Uterus (tissue), 4 donors: Measurements from ENCODE around the gene SMIM21. TPM values are rescaled to one million over a fixed set of nuclear protein-coding genes. Genes with fewer than 3 reads are reported as not detected.

Source experiments
- DNase-seq, 2 donors: peaks; one replicate each; pipeline ENCODE4 v3.0.0-alpha.2; 2019 to 2020
- H3K27ac ChIP-seq, 2 donors: fragments of 200-600 bp; sonication (generic); 1 replicate in 1 of 2; 2 replicates in 1 of 2; pipeline ENCODE4 v1.5.1; 2016 to 2018
- H3K27me3 ChIP-seq, 2 donors: fragments of 200-600 bp; sonication (generic); one replicate each; pipeline ENCODE4 v1.5.1; 2018 to 2019; ENCODE audit warnings: control low read depth in 1 of 2
- H3K36me3 ChIP-seq, 2 donors: fragments of 200-600 bp; sonication (generic); one replicate each; pipeline ENCODE4 v1.5.1; 2019; ENCODE audit warnings: control low read depth in 1 of 2
- H3K4me1 ChIP-seq, 2 donors: fragments of 200-600 bp; sonication (generic); one replicate each; pipeline ENCODE4 v1.5.1; 2018 to 2019; ENCODE audit warnings: control low read depth in 1 of 2
- H3K4me3 ChIP-seq, 2 donors: fragments of 200-600 bp; sonication (generic); 1 replicate in 1 of 2; 2 replicates in 1 of 2; pipeline ENCODE4 v1.5.1; 2018 to 2019; ENCODE audit warnings: mild to moderate bottlenecking in 1 of 2
- H3K9me3 ChIP-seq, 2 donors: fragments of 200-600 bp; sonication (generic); one replicate each; pipeline ENCODE4 v1.5.1; 2019; ENCODE audit warnings: control low read depth in 1 of 2
- CTCF ChIP-seq, 4 experiments: fragments of 200-600 bp in 2 of 4; fragments of 450-650 bp in 2 of 4; sonication (generic) in 2 of 4; IDR thresholded peaks; one replicate each; pipeline ENCODE4 v1.5.1; 2016 to 2019; ENCODE audit warnings: antibody characterized with exemption in 4 of 4, mild to moderate bottlenecking in 2 of 4, moderate library complexity in 1 of 4
- POLR2A ChIP-seq, 2 donors: fragments of 450-650 bp; IDR thresholded peaks; one replicate each; pipeline ENCODE4 v1.6.1; 2016; ENCODE audit warnings: antibody characterized with exemption in 2 of 2, mild to moderate bottlenecking in 1 of 2, moderate library complexity in 1 of 2
- intact Hi-C: fragments of 100-400 bp; cut with DNase I; formaldehyde crosslinking; loops from one replicate; pipeline ENCODE4 v1.15.1; 2023; ENCODE audit warnings: low total_unique reads
- total RNA-seq, 4 donors: library from RNA; depleted of rRNA in 3 of 4; stranded (reverse); fragments of >200 nt in 3 of 4; gene quantifications; one replicate each; pipeline versions ENCODE4 v1.1.0 to v1.2.4, GENCODE V29; 2014 to 2023
- donor health status: DM: yes; HTN: yes; CAD: no.

SMIM21 gene
- total RNA-seq, 4 donors from 2014 or later: not detected

GRCh38 chr18:75393721-75394120, 33.8 kb downstream of the SMIM21 start:
- DNase-seq: no peak
- TF ChIP-seq POLR2A (IDR thresholded peaks at IDR 0.05) (no peak), CTCF (IDR thresholded peaks at IDR 0.05) (no peak)
- no peak overlapping the region for H3K4me3 ChIP-seq
- no peaks in the 10 kb centered on the region for H3K9me3 ChIP-seq
- intact Hi-C loops: no loop called here
- no peaks in the 10 kb centered on the region for H3K4me1 ChIP-seq
- no peak overlapping the region for H3K27ac ChIP-seq
- no peaks in the 10 kb centered on the region for H3K27me3 ChIP-seq
- no peaks in the 10 kb centered on the region for H3K36me3 ChIP-seq

GRCh38 chr18:75392226-75392578, 35.3 kb downstream of the SMIM21 start:
- Histone ChIP-seq H3K27ac (no peak overlapping the region), H3K4me1 (no peaks in the 10 kb centered on the region), H3K36me3 (no peaks in the 10 kb centered on the region), H3K27me3 (no peaks in the 10 kb centered on the region), H3K9me3 (no peaks in the 10 kb centered on the region), H3K4me3 (no peak overlapping the region)
- DNase-seq: no peak
- TF ChIP-seq POLR2A (IDR thresholded peaks at IDR 0.05): no peak
- no peak for TF ChIP-seq CTCF (IDR thresholded peaks at IDR 0.05)
- intact Hi-C loops: no loop called here

GRCh38 chr18:75391279-75392225, 36.0 kb downstream of the SMIM21 start:
- no peak overlapping the region for H3K4me3 ChIP-seq

GRCh38 chr18:75390854-75391253, 36.6 kb downstream of the SMIM21 start:
- no peak for TF ChIP-seq POLR2A (IDR thresholded peaks at IDR 0.05)
- TF ChIP-seq CTCF (IDR thresholded peaks at IDR 0.05): no peak
- Histone ChIP-seq H3K27me3 (no peaks in the 10 kb centered on the region), H3K4me3 (no peak overlapping the region), H3K4me1 (no peaks in the 10 kb centered on the region), H3K9me3 (no peaks in the 10 kb centered on the region), H3K27ac (no peak overlapping the region), H3K36me3 (no peaks in the 10 kb centered on the region)
- no peak for DNase-seq
- intact Hi-C loops: no loop called here

More at GRCh38 chr18:75391279-75392225, 36.0 kb downstream of the SMIM21 start:
- TF ChIP-seq CTCF (IDR thresholded peaks at IDR 0.05): no peak
- TF ChIP-seq POLR2A (IDR thresholded peaks at IDR 0.05): no peak
- DNase-seq: no peak
- no peaks in the 10 kb centered on the region for H3K36me3 ChIP-seq
- H3K27ac ChIP-seq: no peak overlapping the region
- no peaks in the 10 kb centered on the region for H3K9me3 ChIP-seq
- H3K4me1 ChIP-seq: no peaks in the 10 kb centered on the region
- H3K27me3 ChIP-seq: no peaks in the 10 kb centered on the region
- intact Hi-C loops: no loop called here

- TF ChIP-seq CTCF (IDR thresholded peaks at IDR 0.05) (no peak), POLR2A (IDR thresholded peaks at IDR 0.05) (no peak)
- intact Hi-C loops: no loop called here
- Histone ChIP-seq H3K9me3 (no peaks in the 10 kb centered on the region), H3K27me3 (no peaks in the 10 kb centered on the region), H3K36me3 (no peaks in the 10 kb centered on the region), H3K27ac (no peak overlapping the region), H3K4me1 (no peaks in the 10 kb centered on the region), H3K4me3 (no peak overlapping the region)
- DNase-seq: no peak
Measured at GRCh38 chr18:75384144-75384543, 43.4 kb downstream of the SMIM21 start.
